K562 (cell line): Measurements from ENCODE around the gene CEP72. TPM values are rescaled to one million over a fixed set of nuclear protein-coding genes. Genes with fewer than 3 reads are reported as not detected.
A peak's percentile ranks its signal among the peaks of the same experiment; 100 is the strongest.

Source experiments
- ARID4B ChIP-seq: sonication (generic); formaldehyde crosslinking; IDR thresholded peaks from 2 replicates; pipeline ENCODE4 v1.8.0; 2022; ENCODE audit warnings: mild to moderate bottlenecking, missing genetic modification reagents
- BHLHE40 ChIP-seq: IDR thresholded peaks from 2 replicates; pipeline ENCODE4 v1.6.1; 2011; ENCODE audit warnings: low read length, improper control_type of control experiment
- CREB3L1 ChIP-seq: fragments of 450-650 bp; IDR thresholded peaks from 2 replicates; pipeline ENCODE4 v1.6.1; 2014; ENCODE audit warnings: low read depth, mild to moderate bottlenecking, moderate library complexity, borderline replicate concordance
- FOXK1 ChIP-seq: sonication (generic); formaldehyde crosslinking; IDR thresholded peaks from 2 replicates; pipeline ENCODE4 v1.8.0; 2022; ENCODE audit warnings: missing genetic modification reagents, mild to moderate bottlenecking, borderline replicate concordance
- HDAC2 ChIP-seq: fragments of 450-650 bp; IDR thresholded peaks from 2 replicates; pipeline ENCODE4 v1.6.1; 2016; ENCODE audit warnings: mild to moderate bottlenecking
- PTBP1 ChIP-seq: fragments of 200-400 bp; formaldehyde crosslinking; IDR thresholded peaks from 2 replicates; pipeline ENCODE4 v1.6.1; 2017; ENCODE audit warnings: low read depth, low read length
- RCOR1 ChIP-seq, 2 experiments: IDR thresholded peaks; 2 replicates each; pipeline ENCODE4 v1.6.1; 2012; ENCODE audit warnings: low read depth in 2 of 2, low read length in 2 of 2, borderline replicate concordance in 1 of 2, improper control_type of control experiment in 1 of 2
- ZBTB9 ChIP-seq: fragments of 450-650 bp; formaldehyde crosslinking; IDR thresholded peaks from 2 replicates; pipeline ENCODE4 v1.4.0; 2020; ENCODE audit warnings: mild to moderate bottlenecking, moderate library complexity
- ZNF212 ChIP-seq: fragments of 450-650 bp; formaldehyde crosslinking; IDR thresholded peaks from 2 replicates; pipeline ENCODE4 v1.4.0; 2020; ENCODE audit warnings: mild to moderate bottlenecking
- ZNF217 ChIP-seq: sonication (generic); formaldehyde crosslinking; IDR thresholded peaks from 2 replicates; pipeline ENCODE4 v1.8.0; 2022; ENCODE audit warnings: mild to moderate bottlenecking, missing genetic modification reagents
- ZNF354B ChIP-seq: fragments of 250-450 bp; sonication (Bioruptor Pico); IDR thresholded peaks from 2 replicates; pipeline ENCODE4 v1.4.0; 2020
- ZZZ3 ChIP-seq: fragments of 450-650 bp; IDR thresholded peaks from 2 replicates; pipeline ENCODE4 v1.6.1; 2016; ENCODE audit warnings: antibody characterized with exemption, mild to moderate bottlenecking, moderate library complexity
- polyA plus RNA-seq, 8 experiments: library from polyadenylated mRNA; depleted of rRNA in 4 of 8; stranded (reverse) in 5 of 8; unstranded in 3 of 8; fragments of >200 nt; fragmentation: Nextera tagmentation in 2 of 8; fragmentation: Illumina TruSeq in 1 of 8; extraction: Ambion mirVana in 2 of 8; extraction: Trizol in 1 of 8; gene quantifications; 2 replicates each; pipeline versions ENCODE4 v1.2.1 to v1.2.3, GENCODE V29; 2011 to 2014; ENCODE audit warnings: inconsistent platforms in 1 of 8, missing spikeins in 1 of 8
- total RNA-seq, 7 experiments: library from RNA; depleted of rRNA in 6 of 7; stranded (reverse); fragments of >200 nt in 6 of 7; fragmentation: Illumina TruSeq in 2 of 7; extraction: Trizol in 2 of 7; gene quantifications; 2 replicates each; pipeline versions ENCODE4 v1.2.1 to v1.2.3, GENCODE V29; 2011 to 2021; ENCODE audit warnings: low replicate concordance in 1 of 7
- TF ChIP-seq, protein P1 (sequence below): fragments of 200-800 bp; sonication (Bioruptor generic); IDR thresholded peaks from 2 replicates; pipeline ENCODE4 v1.6.1; 2017; ENCODE audit warnings: missing genetic modification characterization, missing compliant biosample characterization
- TF ChIP-seq, protein P2 (sequence below): sonication (generic); formaldehyde crosslinking; IDR thresholded peaks from 2 replicates; pipeline ENCODE4 v1.8.0; 2022; ENCODE audit warnings: mild to moderate bottlenecking, missing genetic modification reagents
- TF ChIP-seq, protein P3 (sequence below): sonication (generic); formaldehyde crosslinking; IDR thresholded peaks from 2 replicates; pipeline ENCODE4 v1.5.0; 2020; ENCODE audit warnings: missing genetic modification reagents

CEP72 gene
- total and polyA plus RNA-seq, 9 of the 15 experiments (the other 6 are each of a cell fraction or from before 2014, with no cell fraction given) = 0.89 to 38.1 (median 14.2) TPM

DNA sequence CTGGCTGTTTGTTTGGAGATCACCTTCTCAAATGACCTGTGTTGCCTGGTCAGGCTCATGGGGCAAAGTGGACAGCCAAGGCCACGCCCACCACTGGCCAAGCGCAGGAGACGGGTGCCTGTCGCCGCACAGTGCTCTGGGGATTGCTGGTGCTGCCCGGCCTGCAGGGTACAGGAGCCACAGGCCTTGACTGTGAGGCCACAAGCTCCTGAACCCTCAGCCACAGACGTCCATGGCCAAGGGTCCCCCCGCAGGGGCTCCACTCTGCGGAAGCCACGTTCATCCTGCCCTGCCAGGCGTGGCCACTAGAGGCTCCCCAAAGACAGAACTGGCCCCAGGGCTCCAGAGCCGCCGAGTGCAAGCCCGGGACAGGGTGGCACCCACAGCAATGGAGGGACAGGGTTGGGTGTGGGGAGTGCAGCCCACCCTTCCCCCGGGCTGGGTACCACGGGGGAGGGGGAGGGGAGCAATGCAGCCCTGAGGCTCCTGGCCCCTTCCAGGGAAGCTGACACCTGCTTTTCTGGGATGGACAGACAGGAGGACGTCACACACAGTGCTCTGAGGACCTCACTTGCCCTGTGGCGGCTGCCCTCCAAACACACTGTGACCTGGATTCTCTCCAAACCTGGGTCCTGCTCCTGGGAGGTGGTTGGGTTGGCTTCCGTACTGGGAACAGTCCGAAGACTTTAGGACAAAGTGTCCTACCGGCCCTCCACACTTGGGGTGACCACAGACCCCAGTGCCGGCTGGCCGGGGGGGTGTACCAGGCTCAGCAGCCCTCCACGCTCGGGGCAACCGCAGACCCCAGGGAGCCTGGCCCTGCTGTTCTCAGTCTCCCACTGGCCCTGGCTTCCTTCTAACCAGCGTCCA, 59.6 kb downstream of the CEP72 start (continued):
- 0 out of 2 replicates have a peak, but pooled peaks have one; percentile 41 for TF ChIP-seq ARID4B (CRISPR knock-in tag)
- no peak for TF ChIP-seq ZNF354B (CRISPR knock-in tag)
- TF ChIP-seq RCOR1 (IDR thresholded peaks at IDR 0.05; ENCODE audit: borderline replicate concordance in 1 of 2, low read depth in 2 of 2, low read length in 2 of 2) = peak in 1 of 2 experiments; percentile 22; a peak in 1 of 4 replicates
- TF ChIP-seq, protein P1, sequence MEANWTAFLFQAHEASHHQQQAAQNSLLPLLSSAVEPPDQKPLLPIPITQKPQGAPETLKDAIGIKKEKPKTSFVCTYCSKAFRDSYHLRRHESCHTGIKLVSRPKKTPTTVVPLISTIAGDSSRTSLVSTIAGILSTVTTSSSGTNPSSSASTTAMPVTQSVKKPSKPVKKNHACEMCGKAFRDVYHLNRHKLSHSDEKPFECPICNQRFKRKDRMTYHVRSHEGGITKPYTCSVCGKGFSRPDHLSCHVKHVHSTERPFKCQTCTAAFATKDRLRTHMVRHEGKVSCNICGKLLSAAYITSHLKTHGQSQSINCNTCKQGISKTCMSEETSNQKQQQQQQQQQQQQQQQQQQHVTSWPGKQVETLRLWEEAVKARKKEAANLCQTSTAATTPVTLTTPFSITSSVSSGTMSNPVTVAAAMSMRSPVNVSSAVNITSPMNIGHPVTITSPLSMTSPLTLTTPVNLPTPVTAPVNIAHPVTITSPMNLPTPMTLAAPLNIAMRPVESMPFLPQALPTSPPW (CRISPR knock-in tag) = no peak
- no peak for TF ChIP-seq ZNF212 (CRISPR knock-in tag)
- TF ChIP-seq HDAC2 = no peak
- peak; percentile 46; the same call in 1 of the 2 replicates for TF ChIP-seq ZBTB9 (CRISPR knock-in tag)
- TF ChIP-seq, protein P2, sequence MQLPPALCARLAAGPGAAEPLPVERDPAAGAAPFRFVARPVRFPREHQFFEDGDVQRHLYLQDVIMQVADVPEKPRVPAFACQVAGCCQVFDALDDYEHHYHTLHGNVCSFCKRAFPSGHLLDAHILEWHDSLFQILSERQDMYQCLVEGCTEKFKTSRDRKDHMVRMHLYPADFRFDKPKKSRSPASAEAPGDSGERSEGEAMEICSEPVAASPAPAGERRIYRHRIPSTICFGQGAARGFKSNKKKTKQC = no peak
- TF ChIP-seq PTBP1 = 0 out of 2 replicates have a peak, but pooled peaks have one; percentile 11
- TF ChIP-seq CREB3L1 = no peak
- TF ChIP-seq ZNF217 = no peak
- TF ChIP-seq BHLHE40 = no peak
- TF ChIP-seq, protein P3, sequence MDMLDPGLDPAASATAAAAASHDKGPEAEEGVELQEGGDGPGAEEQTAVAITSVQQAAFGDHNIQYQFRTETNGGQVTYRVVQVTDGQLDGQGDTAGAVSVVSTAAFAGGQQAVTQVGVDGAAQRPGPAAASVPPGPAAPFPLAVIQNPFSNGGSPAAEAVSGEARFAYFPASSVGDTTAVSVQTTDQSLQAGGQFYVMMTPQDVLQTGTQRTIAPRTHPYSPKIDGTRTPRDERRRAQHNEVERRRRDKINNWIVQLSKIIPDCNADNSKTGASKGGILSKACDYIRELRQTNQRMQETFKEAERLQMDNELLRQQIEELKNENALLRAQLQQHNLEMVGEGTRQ (CRISPR knock-in tag) = no peak
- no peak for TF ChIP-seq ZZZ3
- TF ChIP-seq FOXK1 (CRISPR knock-in tag) = no peak
